ENCODE measurements around the gene PLA1A. TPM values are rescaled to one million over a fixed set of nuclear protein-coding genes. Genes with fewer than 3 reads are reported as not detected.
A peak's percentile ranks its signal among the peaks of the same experiment; 100 is the strongest.

The PLA1A gene
- total and polyA plus RNA-seq, 8 donors: 0.95 to 3.6 (median 1.3) TPM

DNA sequence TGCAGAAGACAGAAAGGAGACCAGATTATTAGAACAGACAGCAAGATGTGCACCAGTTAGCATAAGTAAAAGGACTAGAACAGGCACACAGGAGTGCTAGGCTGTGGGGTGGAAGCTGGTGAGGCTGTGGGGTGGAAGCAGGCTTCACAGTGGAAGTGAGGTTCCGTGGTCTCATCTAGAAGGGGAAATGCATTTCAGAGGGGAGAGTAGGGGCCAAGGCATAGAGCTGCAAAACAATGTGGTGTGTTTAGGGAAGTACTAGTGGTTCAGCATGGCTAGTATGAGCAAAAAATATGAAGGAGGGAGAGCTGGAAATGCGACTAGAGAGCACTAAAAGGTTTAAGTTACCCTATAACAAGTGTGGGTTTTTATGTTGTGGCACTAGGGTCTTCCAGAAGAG, 56.2 kb downstream of the PLA1A start:
- Histone ChIP-seq H3K4me1 (no peaks in the 10 kb centered on the region), H3K9me3 (no peaks in the 10 kb centered on the region), H3K4me3 (no peak overlapping the region), H3K36me3 (no peaks in the 10 kb centered on the region), H3K27me3 (no peaks in the 10 kb centered on the region), H3K27ac (no peak overlapping the region)
- ATAC-seq: peak in 1 of 4 donors; percentile 62
- no peak for FAIRE-seq
- WGBS, 2 donors: 44 to 45% methylated on average over 2 of the region's 2 CpGs
- intact Hi-C loops (cut with DNase I): no loop called here
- no peak for TF ChIP-seq CTCF (IDR thresholded peaks at IDR 0.05)
- DNase-seq: no peak

GRCh38 chr3:119657887-119658702, 60.4 kb downstream of the PLA1A start:
- Histone ChIP-seq H3K9me3 (no peaks in the 10 kb centered on the region), H3K27me3 (no peaks in the 10 kb centered on the region), H3K36me3 (no peaks in the 10 kb centered on the region), H3K27ac (no peak overlapping the region), H3K4me3 (no peak overlapping the region), H3K4me1 (peaks cover 4 to 7% (median 7%) of the 10 kb centered on the region in 3 donors)
- ATAC-seq (peak in 2 of 4 donors; percentile 37 to 65), DNase-seq (no peak), FAIRE-seq (no peak)
- 87 to 88% methylated on average over 4 of the region's 4 CpGs for WGBS, 2 donors
- intact Hi-C loops (cut with DNase I): no loop called here
- TF ChIP-seq CTCF (IDR thresholded peaks at IDR 0.05): no peak

DNA sequence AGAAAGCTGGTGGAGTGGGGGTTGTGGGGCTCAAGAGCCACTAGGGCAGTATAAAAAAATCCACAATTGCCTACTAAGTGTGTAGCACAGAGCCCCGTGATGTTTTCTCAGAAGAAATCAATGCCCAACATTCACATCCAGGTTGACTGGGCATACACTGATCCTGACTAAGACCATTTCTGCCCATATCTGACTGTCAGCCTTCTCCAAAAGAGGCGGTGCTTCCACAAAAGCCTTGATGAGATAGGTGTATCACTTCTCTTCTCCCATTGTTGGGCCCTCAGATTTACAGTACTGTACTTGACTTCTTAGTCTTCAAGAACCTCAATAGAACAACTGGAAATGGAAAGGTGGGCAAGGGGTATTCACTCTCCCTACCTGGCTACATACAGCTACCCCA, 61.3 kb downstream of the PLA1A start:
- no peaks in the 10 kb centered on the region for H3K27me3 ChIP-seq
- TF ChIP-seq CTCF (IDR thresholded peaks at IDR 0.05): no peak
- H3K4me3 ChIP-seq: no peak overlapping the region
- WGBS, 2 donors: 97 to 98% methylated on average over 2 of the region's 2 CpGs
- intact Hi-C loops (cut with DNase I): no loop called here
- no peak for DNase-seq
- ATAC-seq: no peak
- peaks cover 4 to 7% (median 7%) of the 10 kb centered on the region in 3 donors for H3K4me1 ChIP-seq
- H3K27ac ChIP-seq: no peak overlapping the region
- no peaks in the 10 kb centered on the region for H3K9me3 ChIP-seq
- FAIRE-seq: no peak
- no peaks in the 10 kb centered on the region for H3K36me3 ChIP-seq

GRCh38 chr3:119659606-119660291, 62.1 kb downstream of the PLA1A start:
- 95 to 96% methylated on average over 9 of the region's 9 CpGs for whole genome bisulfite sequencing, 2 donors
- H3K4me1 ChIP-seq: peaks cover 4 to 7% (median 7%) of the 10 kb centered on the region in 3 donors
- TF ChIP-seq CTCF (IDR thresholded peaks at IDR 0.05): no peak
- H3K4me3 ChIP-seq: no peak overlapping the region
- no peaks in the 10 kb centered on the region for H3K36me3 ChIP-seq
- no peaks in the 10 kb centered on the region for H3K9me3 ChIP-seq
- peak in 1 of 6 donors; percentile 28 for DNase-seq
- no peaks in the 10 kb centered on the region for H3K27me3 ChIP-seq
- no peak for FAIRE-seq
- ATAC-seq: no peak
- intact Hi-C loops (cut with DNase I): no loop called here
- no peak overlapping the region for H3K27ac ChIP-seq
